Fibroblast of skin of right quadriceps (primary cell): Measurements from ENCODE around the gene DRICH1.
"Not testable (repeated sequence)": the region's sequence is repeated elsewhere in the genome, so short reads cannot be mapped to it uniquely, and the experiment has no call there.

Experiments
- DNase-seq: peaks from one replicate; pipeline ENCODE4 v3.0.0-alpha.2; 2013

DRICH1 gene

GRCh38 chr22:23632178-23632577 is at the start of gene DRICH1:
Gene DRICH1, minus strand, starts transcription at chr22:23632321. Its CDS starts 298 bp downstream, at chr22:23632023.
- no peak for DNase-seq

GRCh38 chr22:23681026-23681809 is 49.1 kb upstream of the DRICH1 start:
- DNase-seq = no peak

- DNase-seq = no peak
These were observed 46.0 kb upstream of the DRICH1 start for GRCh38 chr22:23678133-23678532.

- no peak for DNase-seq
These were observed 45.5 kb upstream of the DRICH1 start for GRCh38 chr22:23677701-23677995.

GRCh38 chr22:23676841-23677700 is 45.0 kb upstream of the DRICH1 start:
- DNase-seq = not testable (repeated sequence)

- DNase-seq = no peak
These were observed 43.6 kb upstream of the DRICH1 start for GRCh38 chr22:23675502-23676415.

GRCh38 chr22:23674886-23675501 is 42.9 kb upstream of the DRICH1 start:
- not testable (repeated sequence) for DNase-seq

GRCh38 chr22:23673826-23674690 is 41.9 kb upstream of the DRICH1 start:
- DNase-seq = no peak

GRCh38 chr22:23673050-23673620 is 41.0 kb upstream of the DRICH1 start:
- no peak for DNase-seq

GRCh38 chr22:23672307-23673049 is 40.4 kb upstream of the DRICH1 start:
- not testable (repeated sequence) for DNase-seq

GRCh38 chr22:23671387-23671786 is 39.3 kb upstream of the DRICH1 start:
- DNase-seq = not testable (repeated sequence)

GRCh38 chr22:23670378-23671295 is 38.5 kb upstream of the DRICH1 start:
- DNase-seq = no peak

GRCh38 chr22:23660381-23660780 is 28.3 kb upstream of the DRICH1 start:
- DNase-seq = not testable (repeated sequence)

- DNase-seq = no peak
These were observed 25.6 kb upstream of the DRICH1 start for GRCh38 chr22:23657727-23658126.

GRCh38 chr22:23655891-23656475 is 23.9 kb upstream of the DRICH1 start:
- DNase-seq = no peak

- no peak for DNase-seq
These were observed 20.6 kb upstream of the DRICH1 start for GRCh38 chr22:23652711-23653110.

- DNase-seq = no peak
These were observed 20.2 kb upstream of the DRICH1 start for GRCh38 chr22:23652286-23652685.

GRCh38 chr22:23651676-23652075 is 19.6 kb upstream of the DRICH1 start:
- DNase-seq = no peak

GRCh38 chr22:23649071-23649501 is 17.0 kb upstream of the DRICH1 start:
- no peak for DNase-seq
